ENCODE measurements around the gene COTL1.

GRCh38 chr16:84530590-84530989 is 87.3 kb downstream of the COTL1 start:
- TF ChIP-seq CTCF (IDR thresholded peaks at IDR 0.05; ENCODE audit: low read depth, low read length, missing input control) (no peak), GABPA (IDR thresholded peaks at IDR 0.05 in 1 of 2, conservative IDR thresholded peaks at IDR 0.05 in 1 of 2) (no peak), RXRA (IDR thresholded peaks at IDR 0.05) (no peak), ZBTB33 (IDR thresholded peaks at IDR 0.05) (no peak), RAD21 (IDR thresholded peaks at IDR 0.05) (no peak), TAF1 (conservative IDR thresholded peaks at IDR 0.05) (no peak), EGR1 (IDR thresholded peaks at IDR 0.05; ENCODE audit: low read depth in 2 of 2) (no peak), REST (IDR thresholded peaks at IDR 0.05) (no peak), SP1 (IDR thresholded peaks at IDR 0.05) (no peak)

All from liver (tissue), 3 donors.